NCI-H2196 treated with DMSO at 0.1 percent for 48 hours (cell line): ENCODE data around the gene ZNF12.
"Not testable (repeated sequence)": the region's sequence is repeated elsewhere in the genome, so short reads cannot be mapped to it uniquely, and the experiment has no call there.

Experiments
- DNase-seq: peaks from one replicate; lab custom pipeline; 2025; ENCODE audit not compliant: unreplicated experiment; lab: John Stamatoyannopoulos, UW

Gene ZNF12

DNA sequence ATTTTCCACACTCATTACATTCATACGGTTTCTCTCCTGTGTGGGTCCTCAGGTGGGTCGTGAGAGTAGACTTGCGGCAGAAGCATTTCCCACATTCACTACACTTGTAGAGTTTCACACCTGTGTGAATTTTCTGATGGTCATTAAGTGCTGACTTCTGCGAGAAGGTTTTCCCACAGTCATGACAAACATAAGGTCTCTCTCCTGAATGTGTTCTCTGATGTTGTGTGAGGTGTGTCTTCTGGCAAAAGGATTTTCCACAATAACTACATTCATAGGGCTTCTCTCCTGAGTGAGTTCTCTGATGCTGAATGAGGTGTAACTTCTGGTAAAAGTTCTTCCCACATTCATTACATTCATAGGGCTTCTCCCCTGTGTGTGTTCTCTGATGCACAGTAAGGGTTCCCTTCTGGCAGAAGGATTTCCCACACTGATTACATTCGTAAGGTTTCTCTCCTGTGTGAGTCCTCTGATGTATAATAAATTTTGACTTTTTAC lies 15.1 kb downstream of the ZNF12 start:
- no peak for DNase-seq

DNA sequence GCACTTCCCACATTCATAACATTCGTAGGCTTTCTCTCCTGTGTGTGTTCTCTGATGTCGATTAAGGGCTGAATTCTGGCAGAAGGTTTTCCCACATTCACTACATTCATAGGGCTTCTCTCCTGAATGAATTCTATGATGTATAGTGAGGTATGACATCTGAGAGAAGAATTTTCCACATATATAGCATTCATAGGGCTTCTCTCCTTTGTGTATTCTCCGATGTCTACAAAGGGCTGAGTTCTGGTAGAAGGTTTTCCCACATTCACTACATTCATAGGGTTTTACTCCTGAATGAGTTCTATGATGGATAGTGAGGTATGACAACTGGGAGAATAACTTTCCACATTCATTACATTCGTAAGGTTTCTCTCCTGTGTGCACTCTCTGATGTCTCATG lies 15.6 kb downstream of the ZNF12 start:
- DNase-seq, result no peak

DNA sequence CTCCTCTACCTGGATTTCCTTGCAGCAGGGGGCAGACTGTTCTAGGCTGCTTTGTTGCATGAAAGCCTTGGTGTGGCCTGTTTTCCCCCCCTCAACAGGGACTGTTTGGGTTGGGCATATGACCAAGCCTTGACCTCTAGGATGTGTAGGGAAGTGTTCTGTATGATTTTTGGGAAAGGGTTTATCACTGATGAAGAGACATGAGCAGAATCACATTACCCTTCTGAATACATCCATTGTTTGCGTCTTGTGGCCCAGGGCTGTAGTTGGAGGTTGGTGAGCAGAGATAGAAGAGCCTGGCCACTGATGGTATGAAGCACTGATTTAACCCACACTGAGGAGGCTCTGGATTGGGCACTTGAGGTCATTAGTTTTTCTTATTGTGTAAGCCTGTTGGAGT lies 26.6 kb downstream of the ZNF12 start:
- DNase-seq, result no peak

DNA sequence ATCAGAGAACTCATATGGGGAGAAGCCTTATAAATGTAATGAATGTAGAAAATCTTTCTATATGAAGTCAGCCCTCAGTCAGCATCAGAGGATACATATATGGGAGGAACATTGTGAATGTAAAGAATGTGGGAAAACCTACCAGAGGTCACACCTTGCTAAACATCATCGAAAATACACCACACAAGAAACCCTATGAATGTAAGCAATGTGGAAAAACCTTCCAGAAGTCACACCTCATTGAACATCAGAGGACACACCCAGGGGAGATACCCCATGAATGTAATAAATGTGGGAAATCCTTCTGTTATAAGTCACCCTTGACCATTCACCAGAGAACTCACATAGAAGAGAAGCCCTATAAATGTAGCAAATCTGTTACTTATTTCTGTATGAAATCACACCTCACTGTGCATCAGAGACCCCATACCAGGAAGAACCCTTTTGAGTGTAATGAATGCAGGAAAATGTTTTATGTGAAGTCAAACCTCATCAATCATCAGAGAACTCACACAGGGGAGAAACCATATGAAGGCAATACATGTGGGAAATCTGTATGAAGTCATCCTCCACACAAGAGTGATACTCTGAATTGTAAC lies 30.8 kb downstream of the ZNF12 start:
- DNase-seq, result no peak

DNA sequence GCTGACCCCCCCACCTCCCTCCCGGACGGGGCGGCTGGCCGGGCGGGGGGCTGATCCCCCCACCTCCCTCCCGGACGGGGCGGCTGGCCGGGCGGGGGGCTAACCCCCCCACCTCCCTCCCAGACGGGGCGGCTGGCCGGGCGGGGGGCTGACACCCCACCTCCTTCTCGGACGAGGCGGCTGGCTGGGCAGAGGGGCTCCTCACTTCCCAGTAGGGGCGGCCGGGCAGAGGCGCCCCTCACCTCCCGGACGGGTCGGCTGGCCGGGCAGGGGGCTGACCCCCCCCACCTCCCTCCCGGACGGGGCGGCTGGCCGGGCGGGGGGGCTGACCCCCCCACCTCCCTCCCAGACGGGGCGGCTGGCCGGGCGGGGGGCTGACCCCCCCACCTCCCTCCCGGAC lies 35.9 kb downstream of the ZNF12 start:
- not testable (repeated sequence) for DNase-seq

DNA sequence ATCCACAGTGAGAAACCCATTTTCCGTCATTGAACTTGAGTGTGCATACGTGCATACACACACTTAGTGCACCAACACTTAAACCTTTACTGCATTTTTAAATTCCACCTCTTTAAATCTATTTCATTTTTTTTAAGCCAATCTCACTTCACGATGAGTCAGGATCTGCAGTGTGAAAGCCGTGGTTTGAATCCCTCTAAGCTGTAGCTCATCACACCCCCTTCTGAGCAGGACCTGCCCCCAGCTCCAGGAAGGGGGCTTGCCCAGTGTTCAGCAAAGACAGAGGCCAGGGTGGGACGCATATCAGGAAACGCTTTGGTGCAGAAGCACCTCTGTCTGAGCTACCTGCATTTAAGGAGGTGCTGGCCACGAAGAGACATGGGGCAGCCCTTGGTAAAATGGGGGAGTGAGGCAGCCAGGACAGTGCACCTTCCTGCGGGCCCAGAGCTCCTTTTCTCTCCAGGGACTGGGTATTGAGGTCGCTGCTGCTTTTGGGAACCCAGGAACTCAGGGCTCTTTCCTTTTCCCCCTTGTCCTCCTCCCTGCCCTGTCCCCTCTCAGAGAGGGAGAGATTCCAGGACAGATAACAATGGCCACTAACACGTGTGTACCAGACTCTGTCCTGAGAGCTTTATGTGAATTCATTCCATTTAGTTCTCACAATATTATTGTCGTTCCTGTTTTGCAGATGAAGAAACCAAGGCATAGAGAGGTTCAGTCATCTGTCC lies 48.0 kb downstream of the ZNF12 start:
- DNase-seq, result no peak

DNA sequence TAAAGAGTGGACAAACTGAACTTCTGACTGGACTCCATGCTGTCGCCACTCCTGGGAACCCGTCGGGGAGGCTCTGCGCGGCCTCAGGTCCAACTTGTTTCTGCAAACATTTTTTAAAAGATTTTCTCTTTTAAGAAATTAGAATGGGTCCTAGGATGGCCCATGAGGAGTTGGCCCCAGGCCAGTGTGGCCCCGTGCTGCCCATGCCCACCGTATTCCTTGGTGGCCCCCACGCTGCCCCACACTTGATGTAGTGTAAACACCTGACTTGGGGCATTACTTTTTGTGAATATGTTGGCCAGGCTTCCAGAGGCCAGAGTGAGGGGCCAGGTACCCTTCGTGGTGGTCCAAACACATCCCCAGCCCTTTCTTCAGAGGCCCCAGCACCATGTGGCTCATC lies 50.3 kb downstream of the ZNF12 start:
- no peak for DNase-seq

DNA sequence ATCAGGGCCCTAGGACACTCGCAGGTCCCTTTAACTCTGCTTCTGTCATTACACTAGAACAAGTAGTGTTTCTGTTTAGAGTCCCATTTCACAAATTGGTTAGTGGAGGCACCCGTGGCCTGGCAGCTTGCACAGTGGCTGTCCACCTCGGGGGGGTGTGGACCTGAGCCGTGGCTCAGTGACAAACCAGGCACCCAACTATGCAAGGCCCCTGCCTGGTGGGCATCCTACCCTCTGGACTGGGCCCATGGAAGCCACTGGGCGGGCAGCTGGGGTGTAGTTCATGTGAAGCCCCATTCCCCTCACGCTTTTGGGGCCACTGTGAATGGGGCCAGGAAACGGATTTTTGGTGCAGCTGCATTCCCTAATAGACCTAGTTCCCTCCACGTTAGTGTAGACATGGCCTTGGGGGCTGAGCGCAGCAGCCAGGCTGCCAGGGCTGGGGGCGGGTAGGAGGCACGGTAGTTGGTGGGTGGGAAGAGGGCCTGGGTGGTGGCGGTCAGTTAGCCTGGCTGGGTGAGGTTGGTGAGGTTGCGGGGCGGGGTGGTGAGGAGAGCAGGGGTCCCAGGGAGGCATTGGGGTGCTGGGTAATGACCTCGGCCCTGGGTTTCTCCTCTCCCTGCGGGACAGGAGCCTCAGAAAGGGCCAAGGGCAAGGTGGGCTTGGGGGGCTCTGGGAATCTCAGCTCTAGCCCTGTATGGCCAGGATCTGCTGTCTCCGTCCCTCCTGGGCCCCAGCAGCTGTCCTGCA lies 50.9 kb downstream of the ZNF12 start:
- no peak for DNase-seq

DNA sequence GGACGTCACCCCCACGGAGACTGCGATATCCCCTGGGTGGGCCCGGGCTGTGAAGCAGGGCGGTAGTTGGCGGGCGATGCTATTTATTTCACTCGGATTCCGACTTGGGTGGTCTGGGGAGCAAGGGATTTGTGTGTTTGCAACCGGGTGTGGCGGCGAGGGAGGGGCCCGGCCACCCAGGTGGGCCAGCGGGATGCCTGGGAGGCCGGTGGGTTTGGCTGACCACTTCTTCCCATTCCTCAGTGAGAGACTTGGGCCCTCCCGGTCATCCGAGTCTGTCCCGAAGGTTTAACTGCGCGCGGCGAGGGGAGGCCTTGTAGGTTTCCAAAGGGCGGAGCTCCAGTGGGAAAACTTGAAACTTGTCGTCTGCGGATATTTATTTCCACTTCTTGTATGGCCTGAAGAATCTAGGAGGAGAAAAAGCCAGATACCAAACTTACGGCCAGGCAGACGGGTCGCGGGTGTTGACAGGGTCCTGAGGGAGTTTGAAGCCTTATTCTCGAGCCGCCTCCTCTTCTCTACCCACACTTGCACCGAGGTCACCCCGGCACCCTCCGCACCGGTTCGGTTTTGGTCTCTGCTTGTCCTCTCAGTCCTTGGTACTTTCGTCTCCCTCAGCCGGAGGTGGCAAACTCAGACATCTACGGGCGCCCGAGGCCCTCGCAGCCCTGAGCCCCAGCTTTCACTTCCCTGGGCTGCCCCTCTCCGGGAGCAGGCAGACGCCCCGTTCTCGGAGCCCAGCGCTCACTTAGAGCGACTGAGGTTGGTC lies 51.7 kb downstream of the ZNF12 start:
- no peak for DNase-seq

DNA sequence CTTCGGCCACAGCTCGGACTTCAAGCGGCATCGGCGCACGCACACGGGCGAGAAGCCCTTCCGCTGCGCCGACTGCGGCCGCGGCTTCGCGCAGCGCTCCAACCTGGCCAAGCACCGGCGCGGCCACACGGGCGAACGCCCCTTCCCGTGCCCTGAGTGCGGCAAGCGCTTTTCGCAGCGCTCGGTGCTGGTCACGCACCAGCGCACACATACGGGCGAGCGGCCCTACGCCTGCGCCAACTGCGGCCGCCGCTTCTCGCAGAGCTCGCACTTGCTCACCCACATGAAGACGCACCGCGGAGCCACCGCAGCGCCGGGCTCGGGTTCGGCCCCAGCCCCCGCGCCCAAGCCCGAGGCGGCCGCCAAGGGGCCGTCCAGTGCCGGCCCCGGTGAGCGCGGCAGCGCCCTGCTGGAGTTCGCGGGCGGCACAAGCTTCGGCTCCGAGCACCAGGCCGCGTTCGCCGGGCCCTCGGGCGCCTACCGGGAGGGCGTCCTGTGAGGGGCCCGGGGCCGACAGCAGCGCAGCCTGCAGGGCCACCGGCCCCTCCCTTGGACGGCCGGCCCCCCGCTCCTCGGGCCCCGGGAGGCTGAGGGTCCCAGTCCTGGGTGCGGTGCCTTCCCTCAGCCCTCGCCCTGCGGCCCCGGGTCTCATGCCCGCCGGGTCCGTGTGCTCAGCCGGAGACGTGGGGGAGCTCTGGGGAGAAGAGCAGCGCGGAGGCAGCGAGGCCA lies 52.5 kb downstream of the ZNF12 start:
- no peak for DNase-seq

DNA sequence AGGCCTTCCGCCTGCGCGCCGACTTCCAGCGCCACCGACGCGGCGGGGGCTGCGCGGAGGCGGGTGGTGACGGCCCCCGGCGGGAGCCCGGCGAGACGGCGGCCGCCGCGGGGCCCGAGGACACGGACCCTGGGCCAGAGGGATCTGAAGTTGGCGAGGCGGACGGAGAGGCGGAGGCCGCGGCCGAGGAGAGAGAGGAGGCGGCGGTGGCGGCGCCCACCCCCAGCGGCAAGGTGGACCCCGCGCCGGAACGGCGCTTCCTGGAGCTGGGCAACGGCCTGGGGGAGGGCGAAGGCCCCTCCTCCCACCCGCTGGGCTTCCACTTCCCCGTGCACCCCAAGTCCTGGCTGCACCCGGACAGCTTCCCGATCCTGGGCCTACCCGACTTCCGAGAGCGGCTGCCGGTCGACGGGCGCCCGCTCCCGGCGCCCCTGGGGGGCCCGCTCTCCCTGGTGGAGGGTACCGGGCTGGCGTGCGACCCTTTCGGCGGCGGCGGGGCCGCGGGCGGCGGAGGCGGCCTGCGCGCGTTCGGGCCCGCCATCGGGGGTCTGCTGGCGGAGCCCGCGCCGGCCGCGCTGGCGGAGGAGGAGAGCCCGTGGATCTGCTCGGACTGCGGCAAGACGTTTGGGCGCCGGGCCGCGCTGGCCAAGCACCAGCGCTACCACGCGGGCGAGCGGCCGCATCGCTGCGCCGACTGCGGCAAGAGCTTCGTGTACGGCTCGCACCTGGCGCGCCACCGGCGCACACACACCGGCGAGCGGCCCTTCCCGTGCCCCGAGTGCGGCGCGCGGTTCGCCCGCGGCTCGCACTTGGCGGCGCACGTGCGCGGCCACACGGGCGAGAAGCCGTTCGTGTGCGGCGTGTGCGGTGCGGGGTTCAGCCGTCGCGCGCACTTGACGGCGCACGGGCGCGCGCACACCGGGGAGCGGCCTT lies 53.4 kb downstream of the ZNF12 start:
- DNase-seq, result no peak

DNA sequence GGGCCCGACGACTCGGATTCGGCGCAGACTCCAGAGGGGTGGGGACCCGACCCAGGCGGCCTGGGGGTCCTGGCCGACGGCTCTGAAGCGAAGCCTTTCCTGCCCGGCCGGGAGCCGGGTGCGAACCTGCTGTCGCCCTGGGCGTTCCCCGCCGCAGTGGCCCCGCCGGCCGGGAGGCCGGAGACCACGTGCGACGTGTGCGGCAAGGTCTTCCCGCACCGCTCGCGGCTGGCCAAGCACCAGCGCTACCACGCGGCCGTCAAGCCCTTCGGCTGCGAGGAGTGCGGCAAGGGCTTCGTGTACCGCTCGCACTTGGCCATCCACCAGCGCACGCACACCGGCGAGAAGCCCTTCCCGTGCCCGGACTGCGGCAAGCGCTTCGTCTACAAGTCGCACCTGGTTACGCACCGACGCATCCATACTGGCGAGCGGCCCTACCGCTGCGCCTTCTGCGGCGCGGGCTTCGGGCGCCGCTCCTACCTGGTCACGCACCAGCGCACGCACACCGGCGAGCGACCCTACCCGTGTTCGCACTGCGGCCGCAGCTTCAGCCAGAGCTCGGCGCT lies 54.2 kb downstream of the ZNF12 start:
- no peak for DNase-seq

DNA sequence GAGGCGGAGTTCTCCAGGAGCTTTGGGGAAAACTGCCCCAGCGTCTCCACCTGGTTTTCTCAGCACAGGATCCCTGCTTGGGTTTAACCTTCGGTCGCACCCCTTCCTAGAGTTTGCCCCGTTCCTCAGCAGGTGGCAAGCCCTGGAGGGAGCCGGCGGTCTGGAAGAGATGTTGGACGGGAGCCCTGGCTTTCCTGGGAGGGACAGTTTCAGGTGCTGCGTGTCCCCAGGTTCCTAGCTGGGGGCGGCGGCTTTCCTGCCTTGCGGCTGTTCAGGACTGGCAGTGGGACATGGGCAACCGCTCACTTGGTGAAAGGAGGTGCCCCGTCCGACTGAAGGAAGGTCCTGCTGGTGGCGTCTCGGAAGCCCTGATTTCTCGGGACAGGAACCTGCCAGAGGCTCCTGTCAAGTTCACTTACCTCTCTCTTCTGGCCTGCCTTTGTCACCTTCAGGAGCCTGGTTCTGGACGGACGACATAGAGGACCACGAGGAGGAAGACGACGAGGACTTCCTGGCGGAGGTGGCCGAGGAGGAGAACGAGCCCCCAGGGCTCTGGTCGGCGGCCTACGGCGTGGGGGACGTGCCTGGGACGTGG lies 54.8 kb downstream of the ZNF12 start:
- no peak for DNase-seq

DNA sequence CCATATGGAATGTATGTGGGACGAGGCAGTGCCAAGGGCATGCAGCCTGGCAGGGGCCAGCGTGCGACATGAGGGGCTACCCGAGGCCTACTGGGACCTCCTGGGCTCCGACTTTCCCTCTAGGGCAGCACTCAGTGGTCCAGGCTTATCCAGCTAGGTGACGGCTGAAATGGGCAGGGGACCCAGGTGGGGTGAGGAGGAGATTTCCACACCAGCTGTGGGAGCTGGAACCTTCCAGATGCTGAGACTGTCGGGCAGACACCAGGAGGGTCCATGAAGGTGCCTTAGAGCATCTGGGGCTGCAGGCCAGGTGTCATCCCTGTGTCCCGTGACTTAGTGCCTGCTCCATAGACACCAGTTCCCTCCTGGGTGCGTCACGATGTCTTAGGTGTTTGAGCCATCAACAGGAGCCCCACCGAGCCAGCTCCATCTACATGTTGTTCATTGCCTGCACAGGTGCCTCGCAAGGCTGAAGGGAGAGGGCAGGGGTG lies 56.2 kb downstream of the ZNF12 start:
- DNase-seq, result no peak

DNA sequence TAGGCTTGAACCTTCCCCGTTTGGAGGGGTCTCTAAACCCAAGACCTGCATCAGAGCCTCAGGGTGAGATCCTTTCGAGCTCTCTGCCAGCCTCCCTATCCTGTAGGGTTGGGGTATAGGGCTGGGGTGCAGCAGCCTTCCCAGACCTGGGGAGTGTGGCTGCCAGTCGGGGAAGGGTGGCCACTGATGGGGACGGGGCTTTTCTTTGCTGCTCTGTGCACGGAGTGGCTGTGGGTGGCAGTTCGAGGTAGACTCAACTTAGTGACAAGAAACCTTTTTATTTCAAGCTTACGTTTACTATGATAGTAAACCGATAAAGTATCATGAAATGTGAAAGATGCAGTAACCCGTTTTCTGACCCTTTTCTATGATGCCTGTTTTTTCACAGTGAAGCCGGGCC lies 56.7 kb downstream of the ZNF12 start:
- no peak for DNase-seq

DNA sequence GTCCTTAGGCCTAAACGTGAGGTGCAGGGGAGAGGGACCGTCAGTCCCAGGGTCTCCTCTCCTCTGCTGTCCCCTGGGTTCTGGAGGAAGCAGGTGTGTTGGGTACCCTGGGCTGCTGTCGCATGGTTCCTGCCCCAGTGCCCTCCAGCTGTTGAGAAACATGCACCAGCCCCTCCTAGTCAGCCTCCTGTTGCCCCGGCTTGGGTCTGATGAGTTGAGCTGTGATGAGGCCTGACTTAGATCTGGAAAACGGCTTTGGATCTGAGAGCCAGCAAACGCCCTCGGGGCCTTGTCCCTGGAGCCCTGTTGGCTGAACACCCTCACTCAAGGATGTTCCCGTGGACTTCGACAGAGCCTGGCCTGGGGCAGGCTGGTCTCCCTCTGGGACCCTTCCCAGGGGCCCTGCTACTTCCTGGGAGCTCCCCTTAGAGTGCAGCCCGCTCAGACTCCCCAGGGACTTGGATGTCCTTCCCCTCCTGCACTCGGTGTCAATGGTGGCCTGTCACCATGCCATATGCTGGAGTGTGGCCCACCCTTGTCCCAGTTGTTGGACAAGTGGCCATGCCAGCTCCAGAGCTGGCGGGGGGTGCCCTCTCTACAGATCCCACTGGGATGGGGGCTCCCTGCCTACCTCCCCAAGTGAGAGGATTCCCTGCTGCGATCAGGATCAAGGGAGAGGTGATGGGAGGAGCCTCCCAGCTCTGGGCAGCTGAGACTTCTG lies 57.3 kb downstream of the ZNF12 start:
- no peak for DNase-seq

DNA sequence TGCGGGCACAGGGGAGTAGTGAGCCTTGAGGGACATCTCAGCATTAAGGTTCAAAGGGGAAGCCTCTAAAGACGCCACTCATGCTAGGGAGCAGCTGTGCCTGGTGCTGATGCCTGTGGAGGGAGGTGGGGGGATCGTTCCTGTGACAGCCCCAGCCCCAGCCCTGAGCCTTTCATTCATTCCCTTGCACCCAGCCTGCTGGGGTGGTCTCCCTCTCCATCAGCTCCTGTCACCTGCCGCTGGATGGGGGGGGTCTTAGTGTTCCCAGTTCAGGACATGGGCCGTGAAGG lies 58.0 kb downstream of the ZNF12 start:
- DNase-seq, result no peak

DNA sequence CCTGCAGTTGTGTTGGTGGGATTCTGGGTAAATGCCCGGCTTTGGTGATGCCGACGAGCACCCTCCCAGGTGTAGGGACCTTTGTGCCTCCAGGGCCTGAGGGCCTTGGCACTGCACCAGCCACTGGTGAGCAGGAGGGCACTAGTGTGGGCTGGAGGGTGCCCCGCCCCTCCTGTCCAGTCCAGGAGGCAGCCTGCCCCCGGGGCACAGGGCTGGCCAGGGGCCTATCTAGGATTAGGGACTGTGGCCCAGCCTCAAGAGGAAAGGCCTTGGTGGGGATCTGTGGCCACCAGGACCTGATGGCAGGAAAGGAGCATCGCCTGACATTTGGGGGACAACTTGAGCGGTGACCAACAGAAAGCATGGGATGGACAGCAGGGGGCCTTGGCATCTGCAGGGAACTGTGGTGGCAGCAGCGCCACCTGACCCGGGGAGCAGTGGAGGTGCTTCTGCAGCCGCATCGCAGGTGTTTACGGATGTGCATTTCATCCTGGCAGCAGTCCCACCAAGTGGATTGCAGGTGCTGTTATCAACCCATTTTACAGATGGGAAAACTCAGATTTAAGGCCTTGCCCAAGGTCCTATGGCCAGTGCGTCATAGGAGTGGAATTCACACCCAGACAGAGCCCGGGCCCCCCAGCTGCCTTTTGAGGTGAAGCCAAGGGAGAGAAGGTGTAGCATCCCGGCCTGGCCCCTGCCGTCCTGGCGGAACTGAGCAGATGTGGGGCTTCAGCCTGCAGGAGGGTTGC lies 58.5 kb downstream of the ZNF12 start:
- no peak for DNase-seq
